Effector memory CD8-positive, alpha-beta T cell (primary cell): Measurements from ENCODE around the gene FBRSL1.
A peak's percentile ranks its signal among the peaks of the same experiment; 100 is the strongest.
"Not testable (repeated sequence)": the region's sequence is repeated elsewhere in the genome, so short reads cannot be mapped to it uniquely, and the experiment has no call there.

Experiments
- ATAC-seq: fragments of 150-1000 bp; cut with Tn5 transposase; replicated peaks from 2 replicates; pipeline ENCODE4 v1.10.0; 2021; ENCODE audit warnings: mild to moderate bottlenecking, moderate library complexity
- DNase-seq, 3 experiments: peaks; one replicate each; pipeline ENCODE4 v3.0.0; 2021
- H3K27ac Mint-ChIP-seq, 2 donors: one replicate each; pipeline ENCODE4 v1.8.0; 2022; ENCODE audit warnings: mild to moderate bottlenecking in 2 of 2, mixed read lengths in 2 of 2, moderate library complexity in 2 of 2
- H3K27me3 Mint-ChIP-seq, 2 donors: one replicate each; pipeline ENCODE4 v1.8.0; 2022; ENCODE audit warnings: mixed read lengths in 2 of 2
- H3K36me3 Mint-ChIP-seq: one replicate; pipeline ENCODE4 v1.8.0; 2022; ENCODE audit warnings: mild to moderate bottlenecking, moderate library complexity, mixed read lengths; ENCODE audit not compliant: insufficient read depth
- H3K4me1 Mint-ChIP-seq, 2 donors: one replicate each; pipeline ENCODE4 v1.8.0; 2022; ENCODE audit warnings: low read depth in 2 of 2, mixed read lengths in 2 of 2
- H3K4me3 Mint-ChIP-seq, 2 donors: one replicate each; pipeline ENCODE4 v1.8.0; 2022; ENCODE audit warnings: mild to moderate bottlenecking in 2 of 2, mixed read lengths in 2 of 2, moderate library complexity in 2 of 2
- H3K9me3 Mint-ChIP-seq, 2 donors: one replicate each; pipeline ENCODE4 v1.8.0; 2022; ENCODE audit warnings: mixed read lengths in 2 of 2

FBRSL1 gene

DNA sequence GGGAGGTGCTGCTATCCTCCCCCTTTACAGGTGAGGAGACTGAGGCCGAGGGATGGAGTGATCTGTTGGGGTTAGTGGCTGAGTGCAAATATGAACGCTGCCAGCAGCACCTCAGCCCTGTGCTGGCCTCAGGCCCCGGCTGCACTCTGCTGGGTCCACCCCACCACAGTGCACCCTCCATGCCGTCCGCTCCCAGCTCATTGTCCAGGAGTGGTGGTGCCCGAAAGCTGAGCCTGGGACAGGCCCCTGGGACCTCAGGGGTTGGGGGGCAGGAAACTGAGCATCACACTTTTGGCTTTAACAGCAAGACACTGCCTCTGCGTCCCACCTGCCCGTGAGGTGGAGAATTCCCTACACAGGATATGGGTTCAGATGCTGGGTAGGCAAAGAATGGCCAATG lies 31.5 kb upstream of the FBRSL1 start:
- Mint-ChIP-seq H3K27ac (no peak overlapping the region), H3K9me3 (no peaks in the 10 kb centered on the region), H3K36me3 (no peaks in the 10 kb centered on the region), H3K27me3 (peaks cover 0 to 17% of the 10 kb centered on the region in 2 donors), H3K4me1 (peaks cover 0 to 12% of the 10 kb centered on the region in 2 donors), H3K4me3 (no peak overlapping the region)
- DNase-seq, result no peak
- ATAC-seq, result no peak

DNA sequence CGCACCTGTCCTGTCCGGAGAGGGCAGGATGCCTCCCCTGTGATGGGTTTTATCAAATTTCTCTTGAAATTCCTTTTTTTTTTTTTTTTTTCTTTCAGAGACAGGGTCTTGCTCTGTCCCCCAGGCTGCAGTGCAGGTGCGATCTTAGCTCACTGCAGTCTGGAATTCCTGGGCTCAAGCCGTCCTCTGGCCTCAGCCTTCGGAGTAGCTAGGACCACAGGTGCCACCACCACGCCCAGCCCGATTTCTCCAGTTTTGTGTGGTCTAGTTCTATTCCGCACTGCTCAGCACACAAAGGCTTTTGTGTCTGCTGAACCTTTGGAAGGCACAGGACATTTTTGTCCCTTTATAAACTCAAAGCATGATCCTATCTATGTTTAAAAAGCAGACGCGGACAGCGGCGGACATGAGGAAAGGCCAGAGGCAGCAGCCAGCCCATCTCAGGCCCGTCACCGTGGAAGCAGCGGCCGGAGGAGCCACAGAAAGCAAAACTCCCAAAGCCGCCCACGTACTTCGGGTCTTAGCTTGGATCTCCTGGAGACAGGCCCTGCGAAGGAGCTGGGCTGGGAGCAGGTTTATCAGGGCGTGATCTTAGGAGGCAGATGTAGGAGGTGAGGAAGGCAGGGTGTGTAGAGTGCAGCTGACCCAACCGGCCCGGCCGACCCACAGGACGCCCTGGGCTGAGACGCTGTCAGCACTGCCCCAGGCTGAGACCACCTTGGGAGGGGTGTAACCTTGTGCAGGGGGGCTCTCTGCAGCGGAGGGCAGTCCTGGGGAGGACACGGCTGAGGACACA lies 30.9 kb upstream of the FBRSL1 start:
- Mint-ChIP-seq H3K4me3 (no peak overlapping the region), H3K27me3 (peaks cover 0 to 17% of the 10 kb centered on the region in 2 donors), H3K36me3 (no peaks in the 10 kb centered on the region), H3K9me3 (no peaks in the 10 kb centered on the region), H3K4me1 (peaks cover 0 to 12% of the 10 kb centered on the region in 2 donors), H3K27ac (no peak overlapping the region)
- DNase-seq (no peak), ATAC-seq (no peak)

DNA sequence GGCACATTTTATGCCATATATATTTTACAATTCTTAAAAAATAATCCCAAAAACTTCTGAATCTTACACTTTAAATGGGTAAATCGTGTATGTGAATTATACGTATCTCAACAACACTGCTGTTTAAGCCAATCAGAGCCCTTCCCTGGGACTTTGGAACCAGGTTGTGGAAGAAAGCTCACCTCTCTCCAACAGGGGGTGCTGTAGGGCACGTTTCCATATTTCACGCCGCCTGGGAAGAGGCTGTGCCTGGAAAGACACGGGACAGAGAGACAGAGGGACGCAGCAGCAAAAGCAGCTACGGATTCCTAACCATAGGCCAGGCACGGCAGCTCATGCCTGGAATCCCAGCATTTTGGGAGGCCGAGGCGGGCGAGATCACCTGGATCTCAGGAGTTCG lies 29.4 kb upstream of the FBRSL1 start:
- peaks cover 0 to 14% of the 10 kb centered on the region in 2 donors for H3K27me3 Mint-ChIP-seq
- H3K36me3 Mint-ChIP-seq, result no peaks in the 10 kb centered on the region
- ATAC-seq, result no peak
- H3K9me3 Mint-ChIP-seq, result no peaks in the 10 kb centered on the region
- no peak for DNase-seq
- no peak overlapping the region for H3K4me3 Mint-ChIP-seq
- no peak overlapping the region for H3K27ac Mint-ChIP-seq
- H3K4me1 Mint-ChIP-seq, result peaks cover 0 to 7% of the 10 kb centered on the region in 2 donors

DNA sequence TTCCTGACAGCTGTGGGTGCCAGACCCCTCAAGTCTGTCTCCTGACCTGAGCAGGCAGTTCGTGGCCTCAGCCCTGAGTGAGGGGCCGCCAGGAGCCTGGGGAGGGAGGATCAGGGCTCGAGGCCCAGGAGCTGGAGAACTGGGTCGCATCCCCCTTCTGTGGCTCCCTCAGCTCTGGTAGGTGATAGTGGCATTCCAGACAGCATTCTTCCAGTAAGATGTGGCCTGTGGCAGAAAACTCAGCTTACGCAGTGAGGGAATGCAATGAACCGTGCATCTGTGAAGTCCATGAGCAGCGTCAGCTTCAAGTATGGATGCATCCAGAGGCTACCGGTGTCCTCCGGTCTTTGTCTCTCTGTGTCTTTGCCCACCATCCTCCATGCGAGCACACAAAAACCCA lies 28.4 kb upstream of the FBRSL1 start:
- peaks cover 0 to 2% of the 10 kb centered on the region in 2 donors for H3K4me1 Mint-ChIP-seq
- no peaks in the 10 kb centered on the region for H3K36me3 Mint-ChIP-seq
- ATAC-seq, result no peak
- DNase-seq, result no peak
- no peaks in the 10 kb centered on the region for H3K9me3 Mint-ChIP-seq
- H3K4me3 Mint-ChIP-seq, result no peak overlapping the region
- H3K27ac Mint-ChIP-seq, result no peak overlapping the region
- peaks cover 0 to 4% of the 10 kb centered on the region in 2 donors for H3K27me3 Mint-ChIP-seq

DNA sequence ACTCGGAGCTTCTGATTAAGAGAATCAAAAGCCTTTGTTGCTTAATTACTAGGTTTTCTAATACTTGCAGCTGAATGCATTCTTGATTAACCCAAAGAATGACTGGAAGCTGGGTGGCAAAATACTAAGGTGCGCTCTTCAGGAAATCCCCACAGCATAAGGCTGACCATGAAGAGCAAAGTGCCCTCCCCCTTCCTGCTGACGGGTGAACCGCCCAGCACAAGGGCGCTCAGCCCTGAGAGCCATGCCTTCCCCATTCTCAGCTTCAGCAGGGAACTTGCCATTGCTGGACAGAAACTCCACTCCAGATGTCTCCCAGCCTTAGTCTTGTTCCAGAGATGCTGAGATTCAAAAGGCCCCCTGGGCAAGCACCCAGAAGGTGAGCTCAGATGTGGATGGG lies 27.2 kb upstream of the FBRSL1 start:
- Mint-ChIP-seq H3K27me3 (no peaks in the 10 kb centered on the region), H3K9me3 (no peaks in the 10 kb centered on the region), H3K4me1 (peaks cover 0 to 2% of the 10 kb centered on the region in 2 donors), H3K36me3 (no peaks in the 10 kb centered on the region), H3K4me3 (no peak overlapping the region), H3K27ac (no peak overlapping the region)
- DNase-seq, result no peak
- peak; percentile 31 for ATAC-seq

DNA sequence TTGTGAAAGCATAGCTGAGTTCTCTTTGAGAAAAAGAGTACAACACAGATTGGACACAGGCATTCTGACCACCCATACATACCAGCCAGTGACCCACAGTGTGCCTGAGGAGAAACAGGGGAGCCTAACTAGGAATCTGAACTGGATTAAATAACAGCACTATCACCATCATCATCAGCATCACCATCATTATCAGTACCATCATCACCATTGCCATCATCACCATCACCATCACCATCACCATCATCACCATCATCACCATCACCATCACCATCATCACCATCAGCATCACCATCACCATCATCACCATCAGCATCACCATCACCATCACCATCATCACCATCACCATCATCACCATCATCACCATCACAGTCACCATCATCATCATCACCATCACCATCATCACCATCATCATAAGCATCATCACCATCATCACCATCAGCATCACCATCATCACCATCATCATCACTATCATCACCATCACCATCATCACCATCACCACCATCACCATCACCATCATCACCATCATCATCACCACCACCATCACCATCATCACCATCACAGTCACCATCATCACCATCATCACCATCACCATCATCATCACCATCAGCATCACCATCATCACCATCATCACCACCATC lies 26.5 kb upstream of the FBRSL1 start:
- not testable (repeated sequence) for H3K27ac Mint-ChIP-seq, H3K36me3 Mint-ChIP-seq, H3K9me3 Mint-ChIP-seq, H3K27me3 Mint-ChIP-seq, DNase-seq, H3K4me1 Mint-ChIP-seq, H3K4me3 Mint-ChIP-seq, ATAC-seq

DNA sequence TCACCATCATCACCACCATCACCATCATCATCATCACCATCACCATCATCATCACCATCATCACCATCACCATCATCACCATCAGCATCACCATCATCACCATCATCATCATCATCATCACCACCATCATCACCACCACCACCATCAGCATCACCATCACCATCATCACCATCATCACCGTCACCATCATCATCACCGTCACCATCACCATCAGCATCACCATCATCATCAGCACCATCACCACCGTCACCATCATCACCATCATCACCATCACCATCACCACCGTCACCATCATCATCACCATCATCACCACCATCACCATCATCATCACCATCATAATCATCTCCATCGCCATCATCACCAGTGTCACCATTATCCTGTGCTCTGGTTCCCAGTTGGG lies 25.6 kb upstream of the FBRSL1 start:
- not testable (repeated sequence) for H3K4me1 Mint-ChIP-seq, H3K9me3 Mint-ChIP-seq, H3K27ac Mint-ChIP-seq, H3K36me3 Mint-ChIP-seq, DNase-seq, H3K4me3 Mint-ChIP-seq, ATAC-seq, H3K27me3 Mint-ChIP-seq

DNA sequence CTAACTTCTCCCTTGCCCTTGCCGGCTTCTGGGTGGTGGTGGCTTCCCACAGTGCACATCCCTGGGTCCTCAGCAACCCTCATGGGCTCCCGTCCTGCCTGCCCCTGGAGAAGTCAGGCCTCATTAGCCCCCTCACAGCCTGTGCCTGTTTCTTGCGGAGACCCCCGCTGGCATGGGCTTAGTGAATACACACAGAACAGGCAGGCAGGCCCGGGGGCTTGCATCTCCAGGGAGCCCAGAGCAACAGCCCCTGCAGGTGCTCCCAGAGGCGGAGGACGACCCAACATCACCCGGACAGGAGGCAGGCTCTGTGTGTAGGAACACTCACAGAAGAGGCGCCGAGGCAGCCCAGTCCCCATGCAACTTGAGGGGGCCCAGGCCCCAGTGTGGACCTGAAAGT lies 25.1 kb upstream of the FBRSL1 start:
- H3K27ac Mint-ChIP-seq, result no peak overlapping the region

DNA sequence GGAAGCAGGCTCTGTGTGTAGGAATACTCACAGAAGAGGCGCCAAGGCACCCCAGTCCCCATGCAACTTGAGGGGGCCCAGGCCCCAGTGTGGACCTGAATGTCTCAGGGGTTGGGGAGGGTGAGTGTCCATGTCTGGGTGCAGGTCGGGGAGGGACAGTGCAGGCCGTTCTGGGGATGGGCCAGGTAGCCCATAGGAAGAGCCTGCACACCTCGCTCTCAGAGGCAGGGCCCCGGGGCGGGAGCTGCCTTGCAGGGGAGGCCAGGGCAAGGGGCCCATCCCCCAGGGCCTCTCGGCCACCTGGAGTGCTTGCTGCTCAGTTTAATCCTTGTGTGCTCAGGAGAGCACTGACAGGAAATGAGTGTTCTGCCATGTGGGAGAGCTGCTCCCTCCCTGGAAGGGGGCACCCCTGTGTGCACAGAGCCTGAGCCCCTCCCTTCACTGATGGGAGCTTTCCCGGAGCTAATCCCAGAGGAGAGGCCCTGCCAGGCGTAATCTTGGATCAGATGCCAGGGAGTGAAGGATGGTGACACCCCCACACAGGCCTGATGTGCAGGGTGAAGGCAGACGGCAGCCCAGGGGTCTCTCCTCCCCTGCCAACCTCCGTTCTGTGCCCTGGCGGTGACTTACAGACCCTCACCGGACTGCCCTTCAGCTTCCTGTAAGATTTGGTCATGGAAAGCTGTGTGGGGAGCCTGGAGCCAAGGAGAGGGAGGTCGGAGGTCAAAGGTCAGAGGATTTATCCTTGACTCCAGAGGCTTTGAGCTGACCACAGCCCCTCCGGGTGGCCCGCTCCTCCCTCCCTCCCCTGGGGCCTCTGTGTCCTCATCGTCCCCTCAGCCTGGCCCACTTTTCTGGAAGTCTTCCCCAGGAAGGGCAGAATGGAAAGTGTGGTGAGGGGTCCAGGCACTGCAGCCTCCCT lies 24.4 kb upstream of the FBRSL1 start:
- peaks cover 0 to 10% of the 10 kb centered on the region in 2 donors for H3K27me3 Mint-ChIP-seq
- H3K27ac Mint-ChIP-seq, result no peak overlapping the region
- peaks cover 2% of the 10 kb centered on the region for H3K36me3 Mint-ChIP-seq
- H3K4me3 Mint-ChIP-seq, result no peak overlapping the region
- ATAC-seq (no peak), DNase-seq (no peak)
- H3K9me3 Mint-ChIP-seq, result no peaks in the 10 kb centered on the region
- peaks cover 12% of the 10 kb centered on the region in 2 donors for H3K4me1 Mint-ChIP-seq

More for the DNA sequence above, 25.1 kb upstream of the FBRSL1 start:
- Mint-ChIP-seq H3K36me3 (peaks cover 2% of the 10 kb centered on the region), H3K4me3 (no peak overlapping the region), H3K9me3 (no peaks in the 10 kb centered on the region), H3K4me1 (peaks cover 9 to 10% of the 10 kb centered on the region in 2 donors), H3K27me3 (peaks cover 0 to 9% of the 10 kb centered on the region in 2 donors)
- DNase-seq, result no peak
- ATAC-seq, result no peak

DNA sequence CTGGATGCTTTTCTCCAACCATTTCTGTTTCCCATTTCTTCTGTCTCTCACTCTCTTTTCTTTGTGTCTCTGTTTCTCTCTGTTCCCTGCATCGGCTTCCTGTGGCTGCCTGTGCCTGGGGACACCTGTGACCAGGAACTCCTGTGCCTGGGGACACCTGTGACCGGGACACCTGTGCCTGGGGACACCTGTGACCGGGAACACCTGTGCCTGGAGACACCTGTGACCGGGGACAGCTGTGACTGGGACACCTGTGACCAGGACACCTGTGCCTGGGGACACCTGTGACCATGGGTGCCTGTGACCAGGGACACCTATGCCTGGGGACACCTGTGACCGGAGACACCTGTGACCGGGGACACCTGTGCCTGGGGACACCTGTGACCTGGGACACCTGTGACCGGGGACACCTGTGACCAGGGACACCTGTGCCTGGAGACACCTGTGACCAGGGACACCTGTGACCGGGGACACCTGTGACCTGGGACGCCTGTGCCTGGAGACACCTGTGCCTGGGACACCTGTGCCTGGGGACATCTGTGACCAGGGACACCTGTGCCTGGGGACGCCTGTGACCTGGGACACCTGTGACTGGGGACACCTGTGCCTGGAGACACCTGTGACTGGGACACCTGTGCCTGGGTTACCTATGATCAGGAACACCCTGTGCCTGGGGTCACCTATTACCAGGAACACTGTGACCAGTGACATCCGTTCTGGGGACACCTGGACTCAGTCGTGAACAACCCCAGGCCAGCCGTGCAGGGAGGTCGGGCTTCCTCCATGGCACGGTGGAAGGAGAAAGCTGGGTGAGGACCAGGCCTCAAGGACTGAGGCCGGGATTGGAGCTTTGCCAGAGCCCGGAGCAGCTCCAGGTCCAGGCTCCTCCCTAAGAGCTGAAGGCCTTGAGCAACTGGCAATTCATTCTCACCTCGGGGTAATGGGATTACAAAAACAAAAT lies 23.4 kb upstream of the FBRSL1 start:
- DNase-seq, result no peak
- Mint-ChIP-seq H3K27me3 (peaks cover 0 to 10% of the 10 kb centered on the region in 2 donors), H3K4me3 (no peak overlapping the region), H3K36me3 (peaks cover 2% of the 10 kb centered on the region), H3K4me1 (peaks cover 14 to 16% of the 10 kb centered on the region in 2 donors), H3K9me3 (no peaks in the 10 kb centered on the region), H3K27ac (no peak overlapping the region)
- no peak for ATAC-seq

DNA sequence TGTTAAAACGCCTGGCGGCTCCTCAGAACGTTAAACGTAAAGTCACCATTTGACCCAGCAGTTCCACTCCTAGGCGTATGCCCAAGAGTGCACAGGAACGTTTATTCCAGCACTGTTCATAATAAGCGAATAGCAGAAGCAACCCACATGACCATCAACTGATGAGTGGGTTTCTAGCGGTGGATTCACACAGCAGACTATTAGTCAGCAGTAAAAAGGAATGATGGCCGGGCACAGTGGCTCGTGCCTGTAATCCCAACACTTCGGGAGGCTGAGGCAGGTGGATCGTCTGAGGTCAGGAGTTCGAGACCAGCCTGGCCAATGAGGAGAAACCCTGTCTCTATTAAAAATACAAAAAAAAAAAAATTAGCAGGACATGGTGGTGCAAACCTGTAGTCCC lies 22.4 kb upstream of the FBRSL1 start:
- H3K4me3 Mint-ChIP-seq, result no peak overlapping the region
- H3K27me3 Mint-ChIP-seq, result peaks cover 0 to 10% of the 10 kb centered on the region in 2 donors
- peaks cover 7% of the 10 kb centered on the region for H3K36me3 Mint-ChIP-seq
- no peak for ATAC-seq
- no peak overlapping the region for H3K27ac Mint-ChIP-seq
- H3K4me1 Mint-ChIP-seq, result peaks cover 19 to 20% of the 10 kb centered on the region in 2 donors
- no peak for DNase-seq
- H3K9me3 Mint-ChIP-seq, result no peaks in the 10 kb centered on the region

DNA sequence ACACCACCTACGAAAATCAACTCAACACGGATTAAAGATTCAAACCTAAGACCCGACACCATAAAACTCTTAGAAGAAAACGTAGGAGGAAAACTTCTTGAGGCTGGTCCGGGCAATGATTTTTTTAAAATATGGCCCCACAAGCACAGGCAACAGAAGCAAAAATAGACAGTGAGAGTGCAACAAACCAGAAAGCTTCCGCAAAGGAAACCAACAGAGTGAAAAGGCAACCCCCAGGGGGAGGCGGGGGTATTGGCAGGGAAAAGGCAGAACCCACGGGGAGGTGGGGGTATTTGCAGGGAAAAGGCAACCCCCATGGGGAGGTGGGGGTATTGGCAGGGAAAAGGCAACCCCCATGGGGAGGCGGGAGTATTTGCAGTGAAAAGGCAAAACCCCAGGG lies 20.5 kb upstream of the FBRSL1 start:
- Mint-ChIP-seq H3K9me3 (no peaks in the 10 kb centered on the region), H3K4me3 (peak overlapping the region; percentile 44 to 48), H3K27me3 (peaks cover 0 to 10% of the 10 kb centered on the region in 2 donors), H3K4me1 (peaks cover 19 to 20% of the 10 kb centered on the region in 2 donors), H3K36me3 (peaks cover 14% of the 10 kb centered on the region), H3K27ac (no peak overlapping the region)
- DNase-seq (no peak), ATAC-seq (peak; percentile 55)
